Gastroesophageal sphincter (tissue), 3 donors: ENCODE data around the gene PTPRN2.

Experiments used
- EP300 ChIP-seq: sonication (generic); formaldehyde crosslinking; IDR thresholded peaks from one replicate; pipeline ENCODE4 v1.6.1; 2017; ENCODE audit warnings: antibody characterized with exemption, mild to moderate bottlenecking
- POLR2A ChIP-seq, 2 donors: fragments of 450-650 bp; IDR thresholded peaks; one replicate each; pipeline ENCODE4 v1.6.1; 2017; ENCODE audit warnings: antibody characterized with exemption in 2 of 2, mild to moderate bottlenecking in 2 of 2, moderate library complexity in 1 of 2
- POLR2AphosphoS5 ChIP-seq: sonication (generic); formaldehyde crosslinking; IDR thresholded peaks from one replicate; pipeline ENCODE4 v1.6.1; 2017; ENCODE audit warnings: antibody characterized with exemption
- TF ChIP-seq, protein P1 (sequence below), 4 experiments: fragments of 200-600 bp in 2 of 4; fragments of 450-650 bp in 2 of 4; sonication (generic) in 1 of 4; IDR thresholded peaks; one replicate each; pipeline ENCODE4 v1.5.1; 2017 to 2019; ENCODE audit warnings: antibody characterized with exemption in 4 of 4, mild to moderate bottlenecking in 2 of 4, moderate library complexity in 2 of 4

DNA sequence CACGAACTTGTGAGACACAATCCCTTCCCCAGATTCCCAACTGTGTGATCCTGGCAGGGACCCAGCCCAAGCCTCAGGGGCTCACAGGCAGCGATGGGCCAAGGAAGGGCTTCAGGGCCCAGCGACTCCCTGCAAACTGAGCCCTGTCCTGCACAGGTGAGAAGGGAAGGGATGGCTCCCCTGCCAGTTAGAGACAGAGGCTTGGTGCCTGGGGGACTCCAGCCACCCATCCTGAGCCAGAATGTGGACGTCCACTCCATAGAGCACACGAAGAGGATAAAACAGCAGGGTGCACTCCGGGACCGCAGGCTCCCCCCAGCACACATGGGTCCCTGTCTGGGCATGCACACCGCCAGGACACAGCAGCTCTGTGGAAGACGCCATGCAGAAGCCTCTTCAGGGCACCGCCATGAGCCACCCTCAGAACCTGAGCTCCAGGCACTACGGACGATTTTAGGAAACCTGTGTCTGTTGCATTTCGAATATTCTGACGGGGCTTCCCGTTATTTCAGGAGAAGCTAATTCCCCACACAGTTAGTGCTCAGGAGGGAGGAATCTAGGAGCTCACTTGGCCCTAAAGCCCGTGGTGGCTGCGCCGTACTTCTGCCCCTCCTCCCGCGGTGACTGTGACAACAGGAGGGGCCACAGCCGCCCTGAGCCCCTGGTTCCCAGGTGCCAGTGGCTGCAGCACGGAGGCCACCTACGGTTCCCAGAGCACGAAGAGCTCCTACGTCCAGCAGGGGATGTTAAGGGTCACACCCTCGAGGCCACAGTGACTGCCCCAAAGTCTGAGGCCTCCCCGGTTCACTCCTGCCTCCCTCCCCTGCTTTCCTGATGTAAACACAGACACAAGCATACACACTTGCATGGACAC is 326.0 kb downstream of the PTPRN2 start:
- no peak for TF ChIP-seq POLR2A (IDR thresholded peaks at IDR 0.05)
- TF ChIP-seq, protein P1, sequence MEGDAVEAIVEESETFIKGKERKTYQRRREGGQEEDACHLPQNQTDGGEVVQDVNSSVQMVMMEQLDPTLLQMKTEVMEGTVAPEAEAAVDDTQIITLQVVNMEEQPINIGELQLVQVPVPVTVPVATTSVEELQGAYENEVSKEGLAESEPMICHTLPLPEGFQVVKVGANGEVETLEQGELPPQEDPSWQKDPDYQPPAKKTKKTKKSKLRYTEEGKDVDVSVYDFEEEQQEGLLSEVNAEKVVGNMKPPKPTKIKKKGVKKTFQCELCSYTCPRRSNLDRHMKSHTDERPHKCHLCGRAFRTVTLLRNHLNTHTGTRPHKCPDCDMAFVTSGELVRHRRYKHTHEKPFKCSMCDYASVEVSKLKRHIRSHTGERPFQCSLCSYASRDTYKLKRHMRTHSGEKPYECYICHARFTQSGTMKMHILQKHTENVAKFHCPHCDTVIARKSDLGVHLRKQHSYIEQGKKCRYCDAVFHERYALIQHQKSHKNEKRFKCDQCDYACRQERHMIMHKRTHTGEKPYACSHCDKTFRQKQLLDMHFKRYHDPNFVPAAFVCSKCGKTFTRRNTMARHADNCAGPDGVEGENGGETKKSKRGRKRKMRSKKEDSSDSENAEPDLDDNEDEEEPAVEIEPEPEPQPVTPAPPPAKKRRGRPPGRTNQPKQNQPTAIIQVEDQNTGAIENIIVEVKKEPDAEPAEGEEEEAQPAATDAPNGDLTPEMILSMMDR (IDR thresholded peaks at IDR 0.05) = no peak
- no peak for TF ChIP-seq POLR2AphosphoS5
- no peak for TF ChIP-seq EP300
